Measurements from ENCODE around the gene EFR3B. TPM values are rescaled to one million over a fixed set of nuclear protein-coding genes. Genes with fewer than 3 reads are reported as not detected.

EFR3B gene
- total RNA-seq, 1 experiment from 2014 or later = 8.9 TPM

DNA sequence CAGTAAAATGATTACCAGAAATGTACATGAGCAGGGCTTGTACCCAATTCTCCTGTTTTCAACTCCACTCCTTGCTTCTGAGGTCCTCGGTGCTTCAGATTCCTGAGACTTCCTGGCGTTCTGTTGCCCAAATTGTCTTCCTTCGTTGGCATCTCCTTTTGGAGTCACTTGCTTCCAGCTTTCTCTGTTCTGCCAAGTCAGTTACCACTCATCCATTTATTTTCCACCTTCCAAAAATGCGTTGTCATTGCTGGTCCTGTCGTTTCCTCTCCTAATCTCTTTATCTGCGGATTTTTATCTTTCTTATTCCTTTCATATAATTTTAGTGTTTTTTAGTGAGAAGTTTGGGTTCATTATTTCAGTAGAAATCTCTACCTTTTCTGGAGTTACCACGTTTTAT lies 18.5 kb upstream of the EFR3B start (continued):
- TF ChIP-seq, protein P1, sequence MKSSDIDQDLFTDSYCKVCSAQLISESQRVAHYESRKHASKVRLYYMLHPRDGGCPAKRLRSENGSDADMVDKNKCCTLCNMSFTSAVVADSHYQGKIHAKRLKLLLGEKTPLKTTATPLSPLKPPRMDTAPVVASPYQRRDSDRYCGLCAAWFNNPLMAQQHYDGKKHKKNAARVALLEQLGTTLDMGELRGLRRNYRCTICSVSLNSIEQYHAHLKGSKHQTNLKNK (CRISPR knock-in tag; IDR thresholded peaks at IDR 0.05) = no peak
- TF ChIP-seq, protein P2, sequence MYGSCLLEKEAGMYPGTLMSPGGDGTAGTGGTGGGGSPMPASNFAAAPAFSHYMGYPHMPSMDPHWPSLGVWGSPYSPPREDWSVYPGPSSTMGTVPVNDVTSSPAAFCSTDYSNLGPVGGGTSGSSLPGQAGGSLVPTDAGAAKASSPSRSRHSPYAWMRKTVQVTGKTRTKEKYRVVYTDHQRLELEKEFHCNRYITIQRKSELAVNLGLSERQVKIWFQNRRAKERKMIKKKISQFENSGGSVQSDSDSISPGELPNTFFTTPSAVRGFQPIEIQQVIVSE (CRISPR knock-in tag; IDR thresholded peaks at IDR 0.05; ENCODE audit: borderline replicate concordance) = no peak
- no peak for TF ChIP-seq ZNF317 (CRISPR knock-in tag; IDR thresholded peaks at IDR 0.05; ENCODE audit: borderline replicate concordance, low read depth)
- no peak for TF ChIP-seq ESRRA (CRISPR knock-in tag; IDR thresholded peaks at IDR 0.05; ENCODE audit: borderline replicate concordance)
- TF ChIP-seq, protein P3, sequence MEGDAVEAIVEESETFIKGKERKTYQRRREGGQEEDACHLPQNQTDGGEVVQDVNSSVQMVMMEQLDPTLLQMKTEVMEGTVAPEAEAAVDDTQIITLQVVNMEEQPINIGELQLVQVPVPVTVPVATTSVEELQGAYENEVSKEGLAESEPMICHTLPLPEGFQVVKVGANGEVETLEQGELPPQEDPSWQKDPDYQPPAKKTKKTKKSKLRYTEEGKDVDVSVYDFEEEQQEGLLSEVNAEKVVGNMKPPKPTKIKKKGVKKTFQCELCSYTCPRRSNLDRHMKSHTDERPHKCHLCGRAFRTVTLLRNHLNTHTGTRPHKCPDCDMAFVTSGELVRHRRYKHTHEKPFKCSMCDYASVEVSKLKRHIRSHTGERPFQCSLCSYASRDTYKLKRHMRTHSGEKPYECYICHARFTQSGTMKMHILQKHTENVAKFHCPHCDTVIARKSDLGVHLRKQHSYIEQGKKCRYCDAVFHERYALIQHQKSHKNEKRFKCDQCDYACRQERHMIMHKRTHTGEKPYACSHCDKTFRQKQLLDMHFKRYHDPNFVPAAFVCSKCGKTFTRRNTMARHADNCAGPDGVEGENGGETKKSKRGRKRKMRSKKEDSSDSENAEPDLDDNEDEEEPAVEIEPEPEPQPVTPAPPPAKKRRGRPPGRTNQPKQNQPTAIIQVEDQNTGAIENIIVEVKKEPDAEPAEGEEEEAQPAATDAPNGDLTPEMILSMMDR (IDR thresholded peaks at IDR 0.05) = no peak
- no peak for TF ChIP-seq FOXP4 (CRISPR knock-in tag; IDR thresholded peaks at IDR 0.05)
- TF ChIP-seq ZBTB21 (CRISPR knock-in tag; IDR thresholded peaks at IDR 0.05; ENCODE audit: borderline replicate concordance) = no peak
- no peak for TF ChIP-seq NFATC4 (CRISPR knock-in tag; IDR thresholded peaks at IDR 0.05)
- TF ChIP-seq ZNF416 (CRISPR knock-in tag; IDR thresholded peaks at IDR 0.05) = no peak
- no peak for TF ChIP-seq ZNF263 (CRISPR knock-in tag; IDR thresholded peaks at IDR 0.05; ENCODE audit: low read depth)
- no peak for TF ChIP-seq CBFB (CRISPR knock-in tag; IDR thresholded peaks at IDR 0.05; ENCODE audit: low read depth)
- TF ChIP-seq, protein P4, sequence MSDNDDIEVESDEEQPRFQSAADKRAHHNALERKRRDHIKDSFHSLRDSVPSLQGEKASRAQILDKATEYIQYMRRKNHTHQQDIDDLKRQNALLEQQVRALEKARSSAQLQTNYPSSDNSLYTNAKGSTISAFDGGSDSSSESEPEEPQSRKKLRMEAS (CRISPR knock-in tag; IDR thresholded peaks at IDR 0.05) = no peak

DNA sequence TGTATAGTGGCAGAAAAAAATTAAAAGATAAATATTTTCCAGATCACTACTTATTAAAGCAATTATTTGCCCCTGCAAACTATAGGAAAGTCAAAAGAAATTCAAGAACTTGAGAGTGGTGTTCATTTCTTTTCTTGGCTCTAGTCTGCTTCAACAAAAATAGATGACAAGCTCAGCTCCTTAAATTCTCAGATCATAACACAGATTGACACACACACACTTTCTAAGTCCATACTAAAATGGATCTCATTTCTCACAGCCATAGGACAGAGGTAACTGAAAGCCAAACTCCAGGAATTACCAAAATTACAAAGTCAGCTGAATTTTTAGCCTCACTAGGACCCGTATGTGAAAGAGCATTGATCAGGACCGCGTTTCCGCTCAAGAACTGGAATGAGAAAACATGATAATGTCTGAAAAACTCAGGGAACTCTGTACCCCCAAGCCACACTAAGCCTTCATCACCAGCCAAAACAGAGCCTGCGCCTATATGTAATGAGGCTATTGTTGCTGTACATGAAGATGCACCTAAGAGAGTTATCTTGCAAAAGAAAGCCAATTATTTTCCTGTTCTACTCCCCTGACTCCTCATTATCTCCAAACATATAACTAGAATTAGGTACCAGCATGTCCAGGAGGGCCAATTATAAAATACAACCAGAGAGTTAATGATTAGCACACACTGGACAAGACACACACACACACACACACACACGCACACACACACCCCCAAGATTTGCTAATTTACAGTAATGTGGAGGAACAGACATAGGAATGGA lies 16.5 kb upstream of the EFR3B start:
- Mint-ChIP-seq H3K4me1 (no peaks in the 10 kb centered on the region), H3K4me3 (no peak overlapping the region), H3K9me3 (no peaks in the 10 kb centered on the region), H3K27me3 (ENCODE audit: low read depth) (no peaks in the 10 kb centered on the region; the same call in 1 of the 2 replicates), H3K27ac (no peak overlapping the region), H3K36me3 (no peaks in the 10 kb centered on the region)
- ChIA-PET POLR2A (no interaction called here), CTCF (interaction anchor here (2.1 kb wide), 1 partner anchor 16 kb away, joined by 4 read pairs; the partner anchor contains the start of gene EFR3B)
- no peak for ATAC-seq
- DNase-seq (ENCODE audit: low spot score) = no peak
- no peak for TF ChIP-seq MYBL2 (CRISPR knock-in tag; IDR thresholded peaks at IDR 0.05)
- TF ChIP-seq CBFB (CRISPR knock-in tag; IDR thresholded peaks at IDR 0.05; ENCODE audit: low read depth) = no peak
- TF ChIP-seq RORB (CRISPR knock-in tag; IDR thresholded peaks at IDR 0.05) = no peak
- TF ChIP-seq ZNF263 (CRISPR knock-in tag; IDR thresholded peaks at IDR 0.05; ENCODE audit: low read depth) = no peak
- TF ChIP-seq NR2C2 (CRISPR knock-in tag; IDR thresholded peaks at IDR 0.05) = no peak
- no peak for TF ChIP-seq E2F4 (CRISPR knock-in tag; IDR thresholded peaks at IDR 0.05; ENCODE audit: borderline replicate concordance, low read depth)
- TF ChIP-seq, protein P5, sequence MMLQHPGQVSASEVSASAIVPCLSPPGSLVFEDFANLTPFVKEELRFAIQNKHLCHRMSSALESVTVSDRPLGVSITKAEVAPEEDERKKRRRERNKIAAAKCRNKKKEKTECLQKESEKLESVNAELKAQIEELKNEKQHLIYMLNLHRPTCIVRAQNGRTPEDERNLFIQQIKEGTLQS (CRISPR knock-in tag; conservative IDR thresholded peaks at IDR 0.05) = no peak
- TF ChIP-seq, protein P6, sequence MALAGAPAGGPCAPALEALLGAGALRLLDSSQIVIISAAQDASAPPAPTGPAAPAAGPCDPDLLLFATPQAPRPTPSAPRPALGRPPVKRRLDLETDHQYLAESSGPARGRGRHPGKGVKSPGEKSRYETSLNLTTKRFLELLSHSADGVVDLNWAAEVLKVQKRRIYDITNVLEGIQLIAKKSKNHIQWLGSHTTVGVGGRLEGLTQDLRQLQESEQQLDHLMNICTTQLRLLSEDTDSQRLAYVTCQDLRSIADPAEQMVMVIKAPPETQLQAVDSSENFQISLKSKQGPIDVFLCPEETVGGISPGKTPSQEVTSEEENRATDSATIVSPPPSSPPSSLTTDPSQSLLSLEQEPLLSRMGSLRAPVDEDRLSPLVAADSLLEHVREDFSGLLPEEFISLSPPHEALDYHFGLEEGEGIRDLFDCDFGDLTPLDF (CRISPR knock-in tag; IDR thresholded peaks at IDR 0.05) = no peak

Data from WTC11 (cell line).